Tibial nerve (tissue), 3 donors: ENCODE data around the gene COL19A1.

Experiments
- CTCF ChIP-seq, 5 experiments: fragments of 200-600 bp in 3 of 5; fragments of 450-650 bp in 2 of 5; sonication (generic) in 3 of 5; IDR thresholded peaks; one replicate each; pipeline ENCODE4 v1.5.1; 2016 to 2019; ENCODE audit warnings: antibody characterized with exemption in 5 of 5, mild to moderate bottlenecking in 3 of 5, moderate library complexity in 2 of 5
- POLR2A ChIP-seq, 2 donors: fragments of 450-650 bp; IDR thresholded peaks; one replicate each; pipeline ENCODE4 v1.6.1; 2017; ENCODE audit warnings: antibody characterized with exemption in 2 of 2, mild to moderate bottlenecking in 2 of 2, moderate library complexity in 2 of 2

- TF ChIP-seq CTCF (IDR thresholded peaks at IDR 0.05): no peak
- TF ChIP-seq POLR2A (IDR thresholded peaks at IDR 0.05): no peak
Measured at GRCh38 chr6:69863766-69864165, 2.6 kb upstream of the COL19A1 start.
